PC-3 (cell line): ENCODE data around the gene KLHDC3. TPM values are rescaled to one million over a fixed set of nuclear protein-coding genes. Genes with fewer than 3 reads are reported as not detected.

Experiments used
- ATAC-seq: fragments of 200-7000 bp; cut with Tn5 transposase; 2 replicates; pipeline ENCODE4 v1.9.1; 2020; ENCODE audit warnings: mild to moderate bottlenecking, moderate library complexity
- BruUV-seq: library from RNA; stranded (reverse); fragments of 400-500 nt; replicated peaks from 2 replicates; lab custom pipeline; 2021; lab: Mats Ljungman, UMichigan
- CTCF ChIA-PET: fragments of 300-600 bp; sonication (Branson Sonifier 250); formaldehyde crosslinking; loops from one replicate; lab custom pipeline; 2022; ENCODE audit warnings: antibody characterized with exemption; lab: Charles Lee
- POLR2A ChIA-PET: fragments of 300-600 bp; sonication (Branson Sonifier 250); formaldehyde crosslinking; loops from one replicate; lab custom pipeline; 2022; ENCODE audit warnings: antibody characterized with exemption; ENCODE audit not compliant: unreplicated experiment; lab: Charles Lee
- DNase-seq: peaks from one replicate; pipeline ENCODE4 v3.0.0-alpha.2; 2015
- H2AFZ ChIP-seq: fragments of 300-600 bp; sonication (generic); 2 replicates; pipeline ENCODE4 v1.6.0; 2016; ENCODE audit warnings: antibody characterized with exemption, low read length
- H3F3A ChIP-seq: fragments of 300-600 bp; sonication (generic); one replicate; pipeline ENCODE4 v1.6.0; 2017; ENCODE audit warnings: antibody characterized with exemption, low read length, control low read depth, mild to moderate bottlenecking; ENCODE audit not compliant: unreplicated experiment
- H3K27ac ChIP-seq: fragments of 300-600 bp; sonication (generic); 2 replicates; pipeline ENCODE4 v1.5.1; 2016; ENCODE audit warnings: mild to moderate bottlenecking, low read length
- H3K27me3 ChIP-seq: fragments of 300-600 bp; sonication (generic); 2 replicates; pipeline ENCODE4 v1.6.1; 2016; ENCODE audit warnings: low read length, mixed read lengths
- H3K36me3 ChIP-seq: fragments of 300-600 bp; sonication (generic); 2 replicates; pipeline ENCODE4 v1.6.1; 2016; ENCODE audit warnings: low read depth, mixed run types, low read length, mixed read lengths
- H3K4me1 ChIP-seq: fragments of 300-600 bp; sonication (generic); 2 replicates; pipeline ENCODE4 v1.5.1; 2016; ENCODE audit warnings: low read length; ENCODE audit not compliant: insufficient read depth
- H3K4me2 ChIP-seq: fragments of 300-600 bp; sonication (generic); 2 replicates; pipeline ENCODE4 v1.6.0; 2016; ENCODE audit warnings: low read length
- H3K4me3 ChIP-seq: fragments of 300-600 bp; sonication (generic); 2 replicates; pipeline ENCODE4 v1.5.1; 2016; ENCODE audit warnings: mild to moderate bottlenecking, low read length, mixed read lengths
- H3K79me2 ChIP-seq: fragments of 300-600 bp; sonication (generic); 2 replicates; pipeline ENCODE4 v1.6.1; 2017; ENCODE audit warnings: low read length, mixed read lengths
- H3K9ac ChIP-seq: fragments of 300-600 bp; sonication (generic); 2 replicates; pipeline ENCODE4 v1.6.0; 2016; ENCODE audit warnings: mild to moderate bottlenecking, low read length
- H3K9me2 ChIP-seq: fragments of 300-600 bp; sonication (generic); replicated peaks from 2 replicates; pipeline ENCODE4 v1.6.1; 2016; ENCODE audit warnings: mixed run types, low read length, mixed read lengths
- H3K9me3 ChIP-seq: fragments of 300-600 bp; sonication (generic); 2 replicates; pipeline ENCODE4 v1.6.1; 2016; ENCODE audit warnings: low read length, mixed read lengths
- H4K20me1 ChIP-seq: fragments of 300-600 bp; sonication (generic); 2 replicates; pipeline ENCODE4 v1.6.1; 2016; ENCODE audit warnings: low read length, mixed read lengths
- EZH2 ChIP-seq: fragments of 300-600 bp; sonication (generic); IDR thresholded peaks from one replicate; pipeline ENCODE4 v1.6.1; 2017; ENCODE audit warnings: antibody characterized with exemption, mild to moderate bottlenecking, low read length; ENCODE audit not compliant: unreplicated experiment
- EZH2phosphoT487 ChIP-seq: fragments of 300-600 bp; sonication (generic); IDR thresholded peaks from 2 replicates; pipeline ENCODE4 v1.6.1; 2018; ENCODE audit warnings: mild to moderate bottlenecking, antibody characterized with exemption, low read length, borderline replicate concordance
- intact Hi-C: fragments of 100-400 bp; cut with micrococcal nuclease; formaldehyde crosslinking; loops from 2 replicates; pipeline ENCODE4 v1.9.0; 2023
- total RNA-seq: library from RNA; depleted of rRNA; stranded (reverse); fragments of >200 nt; gene quantifications from 2 replicates; pipeline ENCODE4 v1.2.3, GENCODE V29; 2014
- TF ChIP-seq, protein P1 (sequence below): fragments of 300-600 bp; sonication (generic); conservative IDR thresholded peaks from 2 replicates; pipeline ENCODE4 v1.5.1; 2017; ENCODE audit warnings: antibody characterized with exemption, low read depth, mild to moderate bottlenecking, low read length

The KLHDC3 gene
- total RNA-seq, 1 experiment from 2014 or later: 76.0 TPM

GRCh38 chr6:43013097-43013842 is 779 bp upstream of the KLHDC3 start:
- no peaks in the 10 kb centered on the region for H3K9me2 ChIP-seq
- peaks cover 23% of the 10 kb centered on the region for H3K4me1 ChIP-seq
- peak overlapping the region; percentile 91 for H3K4me3 ChIP-seq
- BruUV-seq: no TSS peak
- no peaks in the 10 kb centered on the region for H3K27me3 ChIP-seq
- H3K27ac ChIP-seq: no peak overlapping the region
- H3K9ac ChIP-seq: peak overlapping the region; percentile 86
- peaks cover 52% of the 10 kb centered on the region for H3K79me2 ChIP-seq
- no peaks in the 10 kb centered on the region for H4K20me1 ChIP-seq
- ATAC-seq (peak; percentile 9), DNase-seq (no peak)
- ChIA-PET CTCF (no interaction called here), POLR2A (interaction anchor here (0.6 kb wide), 1 partner anchor 84 kb away, joined by 14 read pairs; the partner anchor contains the start of gene CNPY3)
- peak overlapping the region; percentile 88 for H2AFZ ChIP-seq
- peaks cover 28% of the 10 kb centered on the region for H3K36me3 ChIP-seq
- H3K4me2 ChIP-seq: peak overlapping the region; percentile 95
- TF ChIP-seq, protein P1, sequence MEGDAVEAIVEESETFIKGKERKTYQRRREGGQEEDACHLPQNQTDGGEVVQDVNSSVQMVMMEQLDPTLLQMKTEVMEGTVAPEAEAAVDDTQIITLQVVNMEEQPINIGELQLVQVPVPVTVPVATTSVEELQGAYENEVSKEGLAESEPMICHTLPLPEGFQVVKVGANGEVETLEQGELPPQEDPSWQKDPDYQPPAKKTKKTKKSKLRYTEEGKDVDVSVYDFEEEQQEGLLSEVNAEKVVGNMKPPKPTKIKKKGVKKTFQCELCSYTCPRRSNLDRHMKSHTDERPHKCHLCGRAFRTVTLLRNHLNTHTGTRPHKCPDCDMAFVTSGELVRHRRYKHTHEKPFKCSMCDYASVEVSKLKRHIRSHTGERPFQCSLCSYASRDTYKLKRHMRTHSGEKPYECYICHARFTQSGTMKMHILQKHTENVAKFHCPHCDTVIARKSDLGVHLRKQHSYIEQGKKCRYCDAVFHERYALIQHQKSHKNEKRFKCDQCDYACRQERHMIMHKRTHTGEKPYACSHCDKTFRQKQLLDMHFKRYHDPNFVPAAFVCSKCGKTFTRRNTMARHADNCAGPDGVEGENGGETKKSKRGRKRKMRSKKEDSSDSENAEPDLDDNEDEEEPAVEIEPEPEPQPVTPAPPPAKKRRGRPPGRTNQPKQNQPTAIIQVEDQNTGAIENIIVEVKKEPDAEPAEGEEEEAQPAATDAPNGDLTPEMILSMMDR: no peak
- TF ChIP-seq EZH2 (no peak), EZH2phosphoT487 (no peak)
- no peaks in the 10 kb centered on the region for H3K9me3 ChIP-seq
- no peaks in the 10 kb centered on the region for H3F3A ChIP-seq
- intact Hi-C loops: no loop called here

GRCh38 chr6:43014434-43014909 is 423 bp downstream of the KLHDC3 start:
- intact Hi-C loops: loop anchor here (2.0 kb wide), 1 partner anchor 30 kb away; the partner anchor contains the start of gene PPP2R5D
- H3F3A ChIP-seq: no peaks in the 10 kb centered on the region
- no peaks in the 10 kb centered on the region for H4K20me1 ChIP-seq
- H3K9ac ChIP-seq: peak overlapping the region; percentile 90
- H3K9me3 ChIP-seq: no peaks in the 10 kb centered on the region
- peak overlapping the region; percentile 17; the same call in 1 of the 2 replicates for H3K27ac ChIP-seq
- no peak for ATAC-seq
- TSS peak; percentile 21 for BruUV-seq
- DNase-seq: no peak
- H3K9me2 ChIP-seq: no peaks in the 10 kb centered on the region
- ChIA-PET CTCF (interaction anchor here (0.5 to 0.6 kb wide), 2 partner anchors 9 to 129 kb away, joined by 3 to 8 read pairs; no protein-coding TSS in a partner anchor), POLR2A (interaction anchor here (0.5 to 1.4 kb wide), 8 partner anchors 35 to 723 kb away, joined by 3 to 15 read pairs (median 8); partner anchors contain the start of genes CUL7, CUL9 and PEX6)
- TF ChIP-seq EZH2 (no peak), EZH2phosphoT487 (no peak)
- TF ChIP-seq, protein P1: no peak
- H2AFZ ChIP-seq: peak overlapping the region; percentile 63
- H3K36me3 ChIP-seq: peaks cover 31% of the 10 kb centered on the region; the same call in 1 of the 2 replicates
- peaks cover 52% of the 10 kb centered on the region for H3K79me2 ChIP-seq
- H3K27me3 ChIP-seq: no peaks in the 10 kb centered on the region
- H3K4me3 ChIP-seq: peak overlapping the region; percentile 91
- H3K4me1 ChIP-seq: peaks cover 23% of the 10 kb centered on the region
- H3K4me2 ChIP-seq: peak overlapping the region; percentile 94
